Activated B cell treated with CpG ODN at 0.5 μM for 24 hours (primary cell): ENCODE data around the gene SCAMP5. TPM values are rescaled to one million over a fixed set of nuclear protein-coding genes. Genes with fewer than 3 reads are reported as not detected.

Experiments
- ATAC-seq: fragments of 200-7000 bp; cut with Tn5 transposase; one replicate; pipeline ENCODE4 v1.10.0; 2021; ENCODE audit warnings: low read depth, mild to moderate bottlenecking, moderate library complexity
- CTCF ChIA-PET: fragments of 350-600 bp; sonication (Branson Sonifier 250); formaldehyde crosslinking; loops from one replicate; lab custom pipeline; 2021; ENCODE audit warnings: antibody characterized with exemption; lab: Charles Lee
- POLR2A ChIA-PET: fragments of 350-600 bp; sonication (Branson Sonifier 250); formaldehyde crosslinking; loops from one replicate; lab custom pipeline; 2021; ENCODE audit warnings: antibody characterized with exemption; lab: Charles Lee
- DNase-seq: peaks from one replicate; pipeline ENCODE4 v3.0.0; 2022
- H3K27ac Mint-ChIP-seq: one replicate; pipeline ENCODE4 v1.8.0; 2020; ENCODE audit warnings: mixed read lengths
- H3K27me3 Mint-ChIP-seq: one replicate; pipeline ENCODE4 v1.8.0; 2021; ENCODE audit warnings: mixed read lengths
- H3K36me3 Mint-ChIP-seq: one replicate; pipeline ENCODE4 v1.8.0; 2021; ENCODE audit warnings: low read depth, mixed read lengths
- H3K4me1 Mint-ChIP-seq: one replicate; pipeline ENCODE4 v1.8.0; 2021; ENCODE audit warnings: mixed read lengths
- H3K4me3 Mint-ChIP-seq: one replicate; pipeline ENCODE4 v1.8.0; 2020; ENCODE audit warnings: mild to moderate bottlenecking, mixed read lengths
- H3K9me3 Mint-ChIP-seq: one replicate; pipeline ENCODE4 v1.8.0; 2020; ENCODE audit warnings: mixed read lengths
- intact Hi-C: fragments of 100-400 bp; cut with micrococcal nuclease; formaldehyde crosslinking; loops from one replicate; pipeline ENCODE4 v1.15.1; 2024
- total RNA-seq: library from RNA; stranded (reverse); gene quantifications from 2 replicates; pipeline ENCODE4 v1.2.3, GENCODE V29; 2022
- TF ChIP-seq, protein P1 (sequence below): fragments of 200-600 bp; IDR thresholded peaks from one replicate; pipeline ENCODE4 v1.8.0; 2022; ENCODE audit warnings: antibody characterized with exemption, mild to moderate bottlenecking

The SCAMP5 gene
- total RNA-seq, 1 donor from 2014 or later, result 0.62 TPM

- Mint-ChIP-seq H3K27me3 (peaks cover 64% of the 10 kb centered on the region), H3K4me3 (no peak overlapping the region), H3K9me3 (no peaks in the 10 kb centered on the region), H3K4me1 (peaks cover 21% of the 10 kb centered on the region), H3K27ac (peak overlapping the region; percentile 41), H3K36me3 (no peaks in the 10 kb centered on the region)
- TF ChIP-seq, protein P1, sequence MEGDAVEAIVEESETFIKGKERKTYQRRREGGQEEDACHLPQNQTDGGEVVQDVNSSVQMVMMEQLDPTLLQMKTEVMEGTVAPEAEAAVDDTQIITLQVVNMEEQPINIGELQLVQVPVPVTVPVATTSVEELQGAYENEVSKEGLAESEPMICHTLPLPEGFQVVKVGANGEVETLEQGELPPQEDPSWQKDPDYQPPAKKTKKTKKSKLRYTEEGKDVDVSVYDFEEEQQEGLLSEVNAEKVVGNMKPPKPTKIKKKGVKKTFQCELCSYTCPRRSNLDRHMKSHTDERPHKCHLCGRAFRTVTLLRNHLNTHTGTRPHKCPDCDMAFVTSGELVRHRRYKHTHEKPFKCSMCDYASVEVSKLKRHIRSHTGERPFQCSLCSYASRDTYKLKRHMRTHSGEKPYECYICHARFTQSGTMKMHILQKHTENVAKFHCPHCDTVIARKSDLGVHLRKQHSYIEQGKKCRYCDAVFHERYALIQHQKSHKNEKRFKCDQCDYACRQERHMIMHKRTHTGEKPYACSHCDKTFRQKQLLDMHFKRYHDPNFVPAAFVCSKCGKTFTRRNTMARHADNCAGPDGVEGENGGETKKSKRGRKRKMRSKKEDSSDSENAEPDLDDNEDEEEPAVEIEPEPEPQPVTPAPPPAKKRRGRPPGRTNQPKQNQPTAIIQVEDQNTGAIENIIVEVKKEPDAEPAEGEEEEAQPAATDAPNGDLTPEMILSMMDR, result no peak
- ATAC-seq (no peak), DNase-seq (no peak)
- POLR2A ChIA-PET, result interaction anchor here (0.7 kb wide), 1 partner anchor 29 kb away, joined by 3 read pairs; no protein-coding TSS in a partner anchor
- CTCF ChIA-PET, result no interaction called here
- intact Hi-C loops, result no loop called here
These were observed 2.2 kb downstream of the SCAMP5 start for GRCh38 chr15:74997543-74997942.

GRCh38 chr15:75001310-75001709 lies 5.9 kb downstream of the SCAMP5 start:
- Mint-ChIP-seq H3K9me3 (no peaks in the 10 kb centered on the region), H3K4me3 (no peak overlapping the region), H3K4me1 (peaks cover 12% of the 10 kb centered on the region), H3K36me3 (no peaks in the 10 kb centered on the region), H3K27me3 (peaks cover 53% of the 10 kb centered on the region), H3K27ac (no peak overlapping the region)
- POLR2A ChIA-PET, result interaction anchor here (0.7 kb wide), 1 partner anchor 665 kb away, joined by 5 read pairs; no protein-coding TSS in a partner anchor
- ATAC-seq, result no peak
- intact Hi-C loops, result no loop called here
- CTCF ChIA-PET, result no interaction called here
- TF ChIP-seq, protein P1, result no peak
- DNase-seq, result no peak

- ATAC-seq (no peak), DNase-seq (no peak)
- ChIA-PET CTCF (no interaction called here), POLR2A (interaction anchor here (0.6 to 0.7 kb wide), 3 partner anchors 199 to 462 kb away, joined by 4 to 6 read pairs (median 5); no protein-coding TSS in a partner anchor)
- intact Hi-C loops, result no loop called here
- H3K36me3 Mint-ChIP-seq, result no peaks in the 10 kb centered on the region
- peaks cover 46% of the 10 kb centered on the region for H3K27me3 Mint-ChIP-seq
- H3K9me3 Mint-ChIP-seq, result no peaks in the 10 kb centered on the region
- H3K4me1 Mint-ChIP-seq, result peaks cover 10% of the 10 kb centered on the region
- no peak overlapping the region for H3K27ac Mint-ChIP-seq
- H3K4me3 Mint-ChIP-seq, result no peak overlapping the region
- TF ChIP-seq, protein P1, result no peak
These were observed 7.0 kb downstream of the SCAMP5 start for GRCh38 chr15:75002398-75002797.

DNA sequence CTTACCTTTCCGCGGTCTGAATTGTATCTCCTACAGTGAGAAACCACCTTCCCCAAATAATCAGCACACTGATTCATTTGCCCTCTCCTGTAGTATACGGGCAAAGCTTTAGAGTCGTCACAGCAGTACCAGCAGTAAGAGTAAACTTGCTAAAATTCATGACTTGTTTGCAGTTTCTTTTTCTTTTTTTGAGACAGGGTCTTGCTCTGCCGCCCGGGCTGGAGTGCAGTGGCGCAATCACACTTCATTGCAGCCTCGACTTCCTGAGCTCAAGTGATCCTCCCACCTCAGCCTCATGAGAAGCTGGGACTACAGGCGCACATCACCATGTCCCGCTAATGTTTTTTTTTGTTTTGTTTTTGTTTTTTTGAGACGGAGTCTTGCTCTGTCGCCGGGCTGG lies 11.9 kb downstream of the SCAMP5 start:
- peak overlapping the region; percentile 50 for H3K27ac Mint-ChIP-seq
- H3K36me3 Mint-ChIP-seq, result no peaks in the 10 kb centered on the region
- H3K27me3 Mint-ChIP-seq, result peaks cover 27% of the 10 kb centered on the region
- ChIA-PET CTCF (no interaction called here), POLR2A (interaction anchor here (0.6 to 2.0 kb wide), 2 partner anchors 16 to 82 kb away, joined by 4 to 10 read pairs; partner anchors contain the start of gene PPCDC)
- ATAC-seq, result no peak
- H3K9me3 Mint-ChIP-seq, result no peaks in the 10 kb centered on the region
- TF ChIP-seq, protein P1, result no peak
- peak overlapping the region; percentile 41 for H3K4me3 Mint-ChIP-seq
- intact Hi-C loops, result loop anchor here (5.0 kb wide), 2 partner anchors 50 to 230 kb away; partner anchors contain the start of gene RPP25
- H3K4me1 Mint-ChIP-seq, result peaks cover 44% of the 10 kb centered on the region
- DNase-seq, result no peak

DNA sequence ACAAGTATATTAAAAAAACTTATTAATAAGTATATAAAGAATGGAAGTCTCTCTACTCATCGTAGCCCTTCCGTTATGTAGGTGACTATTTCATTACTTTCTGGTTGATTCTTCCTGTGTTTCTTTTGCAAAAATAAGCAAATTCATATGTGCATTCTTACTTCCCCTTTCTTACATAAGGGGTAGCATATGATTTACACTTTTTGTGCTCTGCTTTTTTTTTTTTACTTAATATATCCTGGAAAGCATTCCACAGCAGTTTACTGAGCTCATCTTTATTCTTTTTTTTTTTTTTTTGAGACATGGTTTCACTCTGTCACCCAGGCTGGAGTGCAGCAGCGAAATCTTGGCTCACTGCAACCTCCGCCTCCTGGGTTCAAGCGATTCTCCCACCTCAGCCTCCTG lies 12.9 kb downstream of the SCAMP5 start:
- ATAC-seq, result peak; percentile 25
- Mint-ChIP-seq H3K27ac (peak overlapping the region; percentile 86), H3K4me3 (peak overlapping the region; percentile 56), H3K4me1 (peaks cover 44% of the 10 kb centered on the region), H3K27me3 (peaks cover 21% of the 10 kb centered on the region), H3K9me3 (no peaks in the 10 kb centered on the region), H3K36me3 (no peaks in the 10 kb centered on the region)
- no peak for DNase-seq
- intact Hi-C loops, result loop anchor here (5.0 kb wide), 2 partner anchors 51 to 231 kb away; partner anchors contain the start of gene RPP25
- TF ChIP-seq, protein P1, result no peak
- ChIA-PET POLR2A (interaction anchor here (0.6 to 2.0 kb wide), 5 partner anchors 15 to 194 kb away, joined by 3 to 10 read pairs (median 4); partner anchors contain the start of genes PPCDC and RPP25), CTCF (no interaction called here)
